GM12891 (cell line): ENCODE measurements around the gene AHSG.

Experiments
- PAX5 ChIP-seq: IDR thresholded peaks from 2 replicates; pipeline ENCODE4 v1.6.1; 2011; ENCODE audit warnings: low read length, moderate library complexity, mild to moderate bottlenecking; ENCODE audit not compliant: insufficient read depth, severe bottlenecking
- POLR2A ChIP-seq: IDR thresholded peaks from 2 replicates; pipeline ENCODE4 v1.6.1; 2011; ENCODE audit warnings: low read depth, low read length, control low read depth
- POLR2AphosphoS5 ChIP-seq: IDR thresholded peaks from 2 replicates; pipeline ENCODE4 v1.6.1; 2011; ENCODE audit warnings: low read depth, low read length, control low read depth
- POU2F2 ChIP-seq: IDR thresholded peaks from 2 replicates; pipeline ENCODE4 v1.6.1; 2011; ENCODE audit warnings: low read depth, mild to moderate bottlenecking, control low read depth, low read length, moderate library complexity
- TAF1 ChIP-seq: IDR thresholded peaks from 2 replicates; pipeline ENCODE4 v1.6.1; 2011; ENCODE audit warnings: low read depth, low read length, control low read depth

DNA sequence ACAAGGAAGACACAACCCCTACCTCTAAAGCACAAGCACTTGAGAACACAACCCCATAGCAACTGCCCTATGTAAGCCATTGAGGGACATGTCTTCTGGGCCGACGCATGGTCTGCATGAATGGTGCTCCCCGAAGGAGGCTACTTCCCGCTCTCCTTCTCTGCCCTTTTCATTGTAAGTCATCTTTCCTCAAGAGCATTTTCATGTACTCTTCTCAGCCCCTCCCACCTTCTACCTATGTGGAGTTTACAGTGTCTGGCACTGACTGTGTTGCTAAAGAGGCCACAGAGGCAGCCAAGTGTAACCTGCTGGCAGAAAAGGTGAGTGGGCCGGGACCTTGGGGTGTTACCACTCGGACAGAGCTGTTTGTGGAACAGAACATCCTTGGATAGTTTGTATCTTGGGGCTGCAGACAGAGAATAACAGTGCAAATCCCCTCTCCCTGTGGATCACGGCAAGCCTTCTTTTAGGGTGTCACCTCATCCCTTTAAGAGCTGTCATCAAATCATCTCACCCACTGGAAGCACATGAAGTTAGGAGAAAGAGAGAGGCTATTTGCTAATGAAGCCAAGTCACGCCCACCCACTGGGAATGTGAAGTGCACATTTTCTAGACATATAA, 5.6 kb downstream of the AHSG start:
- TF ChIP-seq POLR2A (no peak), TAF1 (no peak), POLR2AphosphoS5 (no peak), POU2F2 (no peak), PAX5 (no peak)
